ENCODE measurements around the gene BCAT1.
"Not testable (repeated sequence)": the region's sequence is repeated elsewhere in the genome, so short reads cannot be mapped to it uniquely, and the experiment has no call there.

Gene BCAT1

DNA sequence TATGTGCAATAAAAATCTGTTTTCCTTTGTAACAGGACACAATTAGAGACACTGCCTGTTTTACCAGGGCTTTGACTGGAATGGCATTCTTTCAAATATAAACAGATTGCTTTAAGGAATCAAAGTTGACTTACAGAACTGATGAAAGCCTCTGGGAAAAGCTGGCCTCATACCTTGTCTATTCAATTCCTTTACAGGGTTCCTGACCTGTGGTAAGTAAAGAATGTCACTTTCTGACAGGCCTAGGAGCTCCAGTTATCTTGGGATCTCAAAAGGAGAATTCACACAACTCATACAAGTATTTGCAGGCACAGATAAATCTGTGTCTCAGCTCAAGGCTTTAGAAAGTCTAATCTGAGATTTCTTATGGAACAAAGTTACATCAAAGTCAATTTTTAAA is 88.4 kb downstream of the BCAT1 start:
- DNase-seq (ENCODE audit: low spot score in 2 of 2) (no peak), ATAC-seq (ENCODE audit: low read depth) (no peak)
- H3K27me3 Mint-ChIP-seq, result no peaks in the 10 kb centered on the region
- peaks cover 7% of the 10 kb centered on the region for H3K4me1 Mint-ChIP-seq
- no peak overlapping the region for H3K27ac Mint-ChIP-seq
- no peaks in the 10 kb centered on the region for H3K9me3 Mint-ChIP-seq
- H3K4me3 Mint-ChIP-seq, result no peak overlapping the region
- H3K36me3 Mint-ChIP-seq, result peaks cover 2% of the 10 kb centered on the region

DNA sequence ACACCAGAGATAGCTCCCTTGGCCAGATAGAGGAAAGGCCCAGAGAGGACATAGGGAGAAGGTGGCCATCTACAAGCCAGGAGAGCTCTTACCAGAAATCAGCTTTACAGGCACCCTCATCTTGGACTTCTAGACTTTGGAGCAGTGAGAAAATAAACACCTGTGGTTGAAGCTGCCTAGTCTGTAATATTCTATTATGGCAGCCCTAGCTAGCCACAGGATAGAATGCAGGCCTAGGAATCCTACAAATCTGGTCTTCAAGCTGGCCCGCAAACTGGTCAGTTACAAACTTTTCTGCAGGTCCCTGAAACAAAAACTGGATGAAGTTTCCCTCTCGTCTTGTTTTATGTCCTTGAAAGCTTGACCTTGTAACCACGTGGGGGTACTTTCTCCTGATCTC is 92.4 kb downstream of the BCAT1 start:
- no peak overlapping the region for H3K4me3 Mint-ChIP-seq
- no peaks in the 10 kb centered on the region for H3K27me3 Mint-ChIP-seq
- no peak overlapping the region for H3K27ac Mint-ChIP-seq
- ATAC-seq (ENCODE audit: low read depth) (no peak), DNase-seq (ENCODE audit: low spot score in 2 of 2) (no peak)
- H3K9me3 Mint-ChIP-seq, result no peaks in the 10 kb centered on the region
- peaks cover 2% of the 10 kb centered on the region for H3K36me3 Mint-ChIP-seq
- H3K4me1 Mint-ChIP-seq, result no peaks in the 10 kb centered on the region

DNA sequence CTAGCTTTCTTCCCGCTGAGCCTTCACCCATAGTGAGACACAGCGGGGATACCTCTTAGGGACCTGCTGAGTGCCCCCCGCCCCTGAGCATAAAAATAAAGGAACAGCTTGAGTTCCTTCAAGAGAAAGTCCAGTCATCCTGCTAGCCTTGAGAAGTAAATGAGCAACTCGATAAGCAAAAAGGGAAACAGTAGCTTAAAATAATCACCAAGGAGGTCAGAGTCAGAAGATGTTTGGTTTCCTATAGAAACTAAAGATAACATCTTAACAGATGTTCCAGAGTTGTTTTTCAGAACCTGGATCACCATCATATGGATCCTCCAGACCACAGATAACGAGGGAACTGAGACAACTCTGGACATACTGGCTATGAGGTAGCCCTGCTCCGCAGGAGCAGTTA is 94.0 kb downstream of the BCAT1 start:
- H3K27ac Mint-ChIP-seq, result no peak overlapping the region
- H3K27me3 Mint-ChIP-seq, result no peaks in the 10 kb centered on the region
- no peaks in the 10 kb centered on the region for H3K9me3 Mint-ChIP-seq
- no peak overlapping the region for H3K4me3 Mint-ChIP-seq
- no peak for ATAC-seq (ENCODE audit: low read depth)
- no peak for DNase-seq (ENCODE audit: low spot score in 2 of 2)
- no peaks in the 10 kb centered on the region for H3K4me1 Mint-ChIP-seq
- H3K36me3 Mint-ChIP-seq, result peaks cover 2% of the 10 kb centered on the region

DNA sequence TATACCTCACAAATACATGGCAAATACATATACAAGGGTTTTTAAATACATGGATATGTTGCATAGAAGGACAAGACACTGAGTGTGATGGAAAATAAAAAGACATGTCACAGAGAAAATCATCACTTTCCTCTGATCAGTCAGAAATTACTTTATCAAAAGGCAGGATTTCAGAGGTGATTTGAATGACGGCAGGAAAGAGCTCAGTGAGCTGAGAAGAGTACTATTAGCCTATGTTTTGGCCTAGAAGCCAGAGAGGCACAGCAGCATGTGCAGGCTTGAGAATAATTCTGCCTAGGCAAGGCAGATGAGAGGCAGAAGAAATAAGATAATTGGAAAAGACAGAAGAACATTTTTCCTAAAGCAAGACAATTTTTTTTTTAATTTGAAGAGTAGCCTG is 94.9 kb downstream of the BCAT1 start:
- Mint-ChIP-seq H3K9me3 (no peaks in the 10 kb centered on the region), H3K4me3 (no peak overlapping the region), H3K4me1 (no peaks in the 10 kb centered on the region), H3K36me3 (no peaks in the 10 kb centered on the region), H3K27ac (peak overlapping the region; percentile 40), H3K27me3 (no peaks in the 10 kb centered on the region)
- ATAC-seq (ENCODE audit: low read depth), result no peak
- no peak for DNase-seq (ENCODE audit: low spot score in 2 of 2)

DNA sequence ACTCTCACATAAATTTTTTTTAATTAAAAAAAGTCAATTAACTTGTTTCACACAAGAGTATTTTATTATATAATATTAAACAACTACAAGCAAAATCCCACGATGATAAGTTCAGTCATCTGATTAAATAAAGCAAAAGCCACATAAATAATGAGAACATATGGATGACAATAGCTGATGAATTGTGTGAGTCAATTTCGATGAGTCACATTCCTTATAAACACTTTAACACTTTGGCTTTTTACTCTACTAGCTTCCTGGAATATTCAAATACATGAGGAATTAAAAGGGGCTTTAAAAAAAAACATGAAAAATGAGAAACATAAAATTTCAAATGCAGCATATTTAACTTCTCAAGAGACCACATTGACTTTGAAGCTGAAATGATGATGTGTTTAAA is 95.3 kb downstream of the BCAT1 start:
- Mint-ChIP-seq H3K27ac (peak overlapping the region; percentile 40), H3K9me3 (no peaks in the 10 kb centered on the region), H3K4me3 (no peak overlapping the region), H3K4me1 (no peaks in the 10 kb centered on the region), H3K36me3 (no peaks in the 10 kb centered on the region), H3K27me3 (no peaks in the 10 kb centered on the region)
- DNase-seq (ENCODE audit: low spot score in 2 of 2), result no peak
- ATAC-seq (ENCODE audit: low read depth), result no peak

DNA sequence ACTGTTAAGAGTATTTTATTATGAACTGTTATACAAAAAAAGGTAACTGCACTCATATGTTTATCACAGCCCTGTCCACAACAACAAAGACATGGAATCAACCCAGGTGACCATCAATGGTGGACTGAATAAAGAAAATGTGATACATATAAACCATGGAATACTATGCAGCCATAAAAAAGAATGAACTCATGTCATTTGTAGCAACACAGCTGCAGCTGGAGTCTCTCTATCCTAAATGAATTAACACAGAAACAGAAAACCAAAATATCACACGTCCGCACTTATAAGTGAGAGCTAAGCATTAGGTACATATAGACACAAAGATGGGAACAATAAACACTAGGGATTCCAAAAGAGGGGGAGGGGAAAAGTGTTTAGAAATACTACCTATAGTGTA is 95.8 kb downstream of the BCAT1 start:
- Mint-ChIP-seq H3K27ac (no peak overlapping the region), H3K4me1 (no peaks in the 10 kb centered on the region), H3K27me3 (no peaks in the 10 kb centered on the region), H3K4me3 (no peak overlapping the region), H3K9me3 (no peaks in the 10 kb centered on the region), H3K36me3 (no peaks in the 10 kb centered on the region)
- ATAC-seq (ENCODE audit: low read depth) (no peak), DNase-seq (ENCODE audit: low spot score in 2 of 2) (no peak)

DNA sequence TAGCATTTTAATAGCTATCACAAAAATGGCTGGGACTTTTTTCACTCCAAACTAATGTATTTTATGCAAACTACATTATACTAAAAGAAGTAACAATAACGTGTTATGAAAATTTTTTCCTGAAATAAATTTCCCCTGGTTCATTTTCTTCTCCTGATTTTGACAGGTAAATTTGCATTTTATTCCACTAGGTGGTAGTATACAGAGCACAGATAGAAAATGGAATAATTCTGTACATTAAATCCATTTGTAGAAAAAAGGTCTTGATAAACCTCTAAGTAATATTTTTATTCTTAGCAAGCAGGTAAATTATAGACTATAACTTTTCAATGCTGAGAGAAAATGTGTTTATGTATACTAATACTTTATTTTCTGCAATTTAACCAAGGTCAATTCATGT is 96.5 kb downstream of the BCAT1 start:
- ATAC-seq (ENCODE audit: low read depth), result no peak
- no peak overlapping the region for H3K27ac Mint-ChIP-seq
- no peaks in the 10 kb centered on the region for H3K9me3 Mint-ChIP-seq
- no peaks in the 10 kb centered on the region for H3K36me3 Mint-ChIP-seq
- no peak for DNase-seq (ENCODE audit: low spot score in 2 of 2)
- no peaks in the 10 kb centered on the region for H3K4me1 Mint-ChIP-seq
- no peak overlapping the region for H3K4me3 Mint-ChIP-seq
- H3K27me3 Mint-ChIP-seq, result no peaks in the 10 kb centered on the region

DNA sequence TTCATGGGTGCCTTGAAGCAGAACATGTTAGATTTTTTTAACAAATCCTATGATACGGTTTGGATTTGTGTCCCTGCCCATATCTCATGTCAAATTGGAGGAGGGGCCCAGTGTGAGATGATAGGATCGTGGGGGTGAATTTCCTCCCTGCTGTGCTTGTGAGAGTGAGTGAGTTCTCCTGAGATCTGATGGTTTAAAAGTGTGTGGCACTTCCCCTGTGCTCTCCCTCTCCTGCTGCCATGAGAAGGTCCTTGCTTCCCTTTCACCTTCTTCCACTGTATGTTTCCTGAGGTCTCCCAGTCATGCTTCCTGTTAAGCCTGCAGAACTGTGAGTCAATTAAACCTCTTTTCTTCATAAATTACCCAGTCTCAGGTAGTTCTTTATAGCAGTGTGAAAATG is 97.0 kb downstream of the BCAT1 start:
- not testable (repeated sequence) for H3K27ac Mint-ChIP-seq; H3K9me3 Mint-ChIP-seq; H3K4me1 Mint-ChIP-seq; H3K36me3 Mint-ChIP-seq; DNase-seq (ENCODE audit: low spot score in 2 of 2); H3K27me3 Mint-ChIP-seq; ATAC-seq (ENCODE audit: low read depth); H3K4me3 Mint-ChIP-seq

DNA sequence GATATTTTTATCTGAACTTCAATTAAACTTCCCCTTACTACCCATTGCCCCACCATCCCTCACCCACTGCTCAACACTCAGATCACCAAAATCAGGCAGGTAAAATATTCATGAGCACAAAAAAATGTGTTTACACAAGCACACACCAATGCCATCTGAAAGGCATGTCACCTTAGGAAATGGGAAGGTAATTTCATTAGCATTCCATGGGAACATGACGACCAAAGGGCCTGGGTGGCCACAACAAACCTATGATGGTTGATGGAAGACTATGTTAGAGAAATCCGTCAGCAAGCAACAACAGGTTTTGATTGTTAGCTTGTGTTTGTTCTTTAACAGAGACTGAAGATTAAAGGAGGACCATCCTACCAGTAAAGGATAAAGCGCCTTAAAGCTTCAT is 97.6 kb downstream of the BCAT1 start:
- DNase-seq (ENCODE audit: low spot score in 2 of 2) (no peak), ATAC-seq (ENCODE audit: low read depth) (no peak)
- H3K27me3 Mint-ChIP-seq, result no peaks in the 10 kb centered on the region
- H3K27ac Mint-ChIP-seq, result no peak overlapping the region
- no peaks in the 10 kb centered on the region for H3K9me3 Mint-ChIP-seq
- no peak overlapping the region for H3K4me3 Mint-ChIP-seq
- H3K4me1 Mint-ChIP-seq, result no peaks in the 10 kb centered on the region
- H3K36me3 Mint-ChIP-seq, result no peaks in the 10 kb centered on the region

DNA sequence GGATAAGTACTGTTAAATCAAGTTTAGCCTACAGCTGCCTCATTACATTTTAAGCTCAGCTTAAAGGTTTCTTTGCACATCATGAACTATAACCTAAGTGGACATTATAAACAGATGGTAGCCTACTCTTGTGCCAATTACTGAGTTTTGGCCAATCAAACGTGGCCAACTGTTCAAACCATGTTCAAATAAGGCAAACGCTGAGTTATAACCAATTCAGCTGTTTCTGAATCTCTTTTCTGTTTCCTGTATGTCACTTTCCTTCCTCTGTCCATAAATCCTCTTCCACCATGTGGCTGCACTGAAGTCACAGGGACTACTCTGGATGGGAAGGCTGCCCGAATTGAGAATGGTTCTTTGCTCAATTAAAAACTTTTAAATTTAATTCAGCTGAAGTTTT is 98.4 kb downstream of the BCAT1 start:
- no peak for ATAC-seq (ENCODE audit: low read depth)
- no peaks in the 10 kb centered on the region for H3K36me3 Mint-ChIP-seq
- H3K27me3 Mint-ChIP-seq, result no peaks in the 10 kb centered on the region
- no peak overlapping the region for H3K27ac Mint-ChIP-seq
- no peak overlapping the region for H3K4me3 Mint-ChIP-seq
- no peaks in the 10 kb centered on the region for H3K4me1 Mint-ChIP-seq
- no peak for DNase-seq (ENCODE audit: low spot score in 2 of 2)
- H3K9me3 Mint-ChIP-seq, result no peaks in the 10 kb centered on the region

DNA sequence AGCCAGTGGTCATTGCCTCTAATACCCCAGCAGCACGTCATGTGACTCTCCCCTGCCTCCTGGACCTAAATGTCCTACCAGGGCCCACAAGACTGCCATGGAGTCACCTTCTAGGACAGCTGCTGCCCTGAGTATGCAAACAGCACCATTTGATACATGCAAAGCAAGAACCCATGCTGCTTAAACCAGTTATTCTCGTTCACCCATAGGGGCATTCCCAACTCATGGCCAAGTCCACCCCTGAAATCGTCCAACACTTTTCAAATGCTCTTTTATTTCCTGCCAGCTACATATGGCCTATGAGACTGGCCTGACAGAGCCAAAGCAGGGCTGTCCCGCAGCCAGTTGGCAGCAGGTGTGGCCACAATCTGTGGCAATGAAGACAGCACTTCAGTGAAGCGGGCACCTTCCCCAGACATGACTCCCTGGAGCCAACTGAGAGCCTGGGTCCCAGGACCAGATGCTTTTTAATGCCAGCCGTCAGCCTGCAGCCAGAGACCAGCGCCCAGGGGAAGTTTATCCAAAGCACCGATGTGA is 99.9 kb downstream of the BCAT1 start:
- H3K4me3 Mint-ChIP-seq, result no peak overlapping the region
- no peaks in the 10 kb centered on the region for H3K9me3 Mint-ChIP-seq
- DNase-seq (ENCODE audit: low spot score in 2 of 2) (no peak), ATAC-seq (ENCODE audit: low read depth) (no peak)
- H3K36me3 Mint-ChIP-seq, result no peaks in the 10 kb centered on the region
- H3K4me1 Mint-ChIP-seq, result no peaks in the 10 kb centered on the region
- no peaks in the 10 kb centered on the region for H3K27me3 Mint-ChIP-seq
- H3K27ac Mint-ChIP-seq, result no peak overlapping the region

DNA sequence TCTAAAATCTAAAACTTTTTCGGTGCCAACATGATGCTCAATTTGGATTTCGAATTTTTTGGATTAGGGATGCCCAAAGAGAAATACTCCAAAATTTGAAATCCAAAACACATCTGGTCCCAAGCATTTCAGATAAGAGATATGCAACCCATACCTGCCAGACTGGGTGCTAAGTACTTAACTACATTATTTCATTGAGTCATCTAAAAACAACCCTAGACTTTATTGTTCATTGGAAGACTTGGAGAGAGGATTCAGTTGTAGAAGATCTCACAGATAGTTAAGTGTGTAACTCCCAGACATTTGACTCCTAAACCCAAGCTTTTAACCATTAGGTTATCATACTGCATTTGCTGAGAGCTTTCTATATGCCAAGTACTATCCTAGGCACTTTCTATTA is 102.2 kb downstream of the BCAT1 start:
- H3K4me3 Mint-ChIP-seq, result no peak overlapping the region
- H3K27ac Mint-ChIP-seq, result no peak overlapping the region
- ATAC-seq (ENCODE audit: low read depth), result no peak
- no peaks in the 10 kb centered on the region for H3K4me1 Mint-ChIP-seq
- no peaks in the 10 kb centered on the region for H3K27me3 Mint-ChIP-seq
- no peaks in the 10 kb centered on the region for H3K36me3 Mint-ChIP-seq
- no peak for DNase-seq (ENCODE audit: low spot score in 2 of 2)
- no peaks in the 10 kb centered on the region for H3K9me3 Mint-ChIP-seq

DNA sequence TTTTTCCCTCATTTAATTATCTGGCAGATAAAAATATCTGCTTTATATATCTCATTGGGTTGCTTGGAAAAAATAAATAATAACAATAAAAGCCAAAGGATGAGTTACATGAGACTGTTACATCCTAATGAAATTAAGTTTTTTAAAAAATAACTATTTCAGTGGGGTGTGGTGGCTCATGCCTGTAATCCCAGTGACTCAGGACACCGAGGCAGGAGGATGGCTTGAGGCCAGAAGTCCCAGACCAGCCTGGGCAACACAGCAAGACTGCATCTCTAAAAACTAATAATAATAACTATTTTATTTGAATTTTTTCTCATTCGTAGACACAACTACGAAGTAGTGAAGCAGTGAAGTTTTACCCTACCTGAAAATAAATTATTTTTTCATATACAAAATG is 103.3 kb downstream of the BCAT1 start:
- DNase-seq (ENCODE audit: low spot score in 2 of 2) (no peak), ATAC-seq (ENCODE audit: low read depth) (no peak)
- Mint-ChIP-seq H3K9me3 (no peaks in the 10 kb centered on the region), H3K27me3 (no peaks in the 10 kb centered on the region), H3K4me3 (no peak overlapping the region), H3K36me3 (no peaks in the 10 kb centered on the region), H3K4me1 (no peaks in the 10 kb centered on the region), H3K27ac (no peak overlapping the region)

DNA sequence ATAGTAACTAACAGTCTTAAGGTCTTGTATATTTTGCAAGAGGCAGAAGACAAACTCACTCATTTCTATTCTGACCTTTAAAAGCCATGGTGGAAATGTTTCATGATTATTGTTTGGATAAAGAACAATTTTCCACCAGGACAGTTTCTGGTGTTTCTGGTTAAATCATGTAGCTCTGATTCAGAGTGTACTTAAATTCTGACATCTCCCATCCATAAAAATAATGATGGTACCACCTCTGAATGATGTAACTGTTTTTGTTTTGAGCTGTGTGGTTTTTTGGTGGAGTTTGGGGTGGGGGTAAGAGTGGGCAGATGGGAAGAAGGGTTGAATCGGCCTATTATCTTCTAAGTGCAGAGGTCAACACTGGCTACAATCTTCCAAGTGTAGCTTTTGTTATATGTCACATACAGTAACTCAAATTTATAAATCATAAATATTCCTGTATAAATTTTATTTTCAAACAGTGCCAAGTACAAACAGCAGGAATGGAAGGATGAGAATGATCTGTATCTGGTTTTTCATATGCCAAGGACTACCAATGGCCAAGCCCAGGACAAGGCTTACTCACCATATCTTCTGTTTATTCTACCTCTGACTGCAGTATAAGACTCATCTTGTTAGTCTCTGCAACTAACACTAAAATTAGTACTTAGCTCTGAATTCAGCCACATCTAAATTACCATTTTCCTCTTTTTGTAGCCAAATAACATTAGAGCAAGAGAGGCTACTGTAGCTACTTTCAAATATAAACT is 108.7 kb downstream of the BCAT1 start:
- H3K4me1 Mint-ChIP-seq, result peaks cover 10% of the 10 kb centered on the region
- no peak overlapping the region for H3K4me3 Mint-ChIP-seq
- H3K27ac Mint-ChIP-seq, result no peak overlapping the region
- no peak for ATAC-seq (ENCODE audit: low read depth)
- no peaks in the 10 kb centered on the region for H3K36me3 Mint-ChIP-seq
- H3K9me3 Mint-ChIP-seq, result no peaks in the 10 kb centered on the region
- no peak for DNase-seq (ENCODE audit: low spot score in 2 of 2)
- peaks cover 7% of the 10 kb centered on the region for H3K27me3 Mint-ChIP-seq

DNA sequence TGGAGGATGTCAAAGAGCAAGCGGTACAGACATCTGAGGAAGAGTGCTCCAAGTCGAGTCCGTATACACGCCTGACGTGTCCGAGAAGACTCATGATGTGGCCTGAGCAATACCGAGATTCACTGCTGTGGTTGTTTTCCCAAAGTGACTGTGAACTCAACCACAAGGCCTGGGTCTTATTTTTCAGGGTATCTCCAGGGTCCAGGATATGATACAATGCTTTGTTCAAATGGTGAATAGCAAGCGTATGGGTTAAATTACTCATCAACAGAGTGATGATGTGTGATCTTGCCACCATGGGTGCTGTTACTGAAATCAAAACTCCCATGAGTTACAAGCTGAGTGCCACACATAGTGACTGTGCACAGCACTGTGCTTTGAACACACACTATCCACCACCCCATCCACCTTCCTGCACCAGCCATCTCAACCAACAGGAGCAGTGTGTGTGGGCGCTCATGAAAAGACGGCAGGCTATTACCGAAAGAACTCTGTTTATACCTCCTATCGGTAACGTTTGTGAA is 109.6 kb downstream of the BCAT1 start:
- Mint-ChIP-seq H3K27ac (no peak overlapping the region), H3K27me3 (peaks cover 7% of the 10 kb centered on the region), H3K4me3 (peak overlapping the region; percentile 6), H3K36me3 (no peaks in the 10 kb centered on the region), H3K9me3 (no peaks in the 10 kb centered on the region), H3K4me1 (peaks cover 10% of the 10 kb centered on the region)
- DNase-seq (ENCODE audit: low spot score in 2 of 2) (no peak), ATAC-seq (ENCODE audit: low read depth) (peak; percentile 67)

All from memory B cell (primary cell).